ENCODE results near the gene TUSC2.
"Not testable (repeated sequence)": the region's sequence is repeated elsewhere in the genome, so short reads cannot be mapped to it uniquely, and the experiment has no call there.

The TUSC2 gene

DNA sequence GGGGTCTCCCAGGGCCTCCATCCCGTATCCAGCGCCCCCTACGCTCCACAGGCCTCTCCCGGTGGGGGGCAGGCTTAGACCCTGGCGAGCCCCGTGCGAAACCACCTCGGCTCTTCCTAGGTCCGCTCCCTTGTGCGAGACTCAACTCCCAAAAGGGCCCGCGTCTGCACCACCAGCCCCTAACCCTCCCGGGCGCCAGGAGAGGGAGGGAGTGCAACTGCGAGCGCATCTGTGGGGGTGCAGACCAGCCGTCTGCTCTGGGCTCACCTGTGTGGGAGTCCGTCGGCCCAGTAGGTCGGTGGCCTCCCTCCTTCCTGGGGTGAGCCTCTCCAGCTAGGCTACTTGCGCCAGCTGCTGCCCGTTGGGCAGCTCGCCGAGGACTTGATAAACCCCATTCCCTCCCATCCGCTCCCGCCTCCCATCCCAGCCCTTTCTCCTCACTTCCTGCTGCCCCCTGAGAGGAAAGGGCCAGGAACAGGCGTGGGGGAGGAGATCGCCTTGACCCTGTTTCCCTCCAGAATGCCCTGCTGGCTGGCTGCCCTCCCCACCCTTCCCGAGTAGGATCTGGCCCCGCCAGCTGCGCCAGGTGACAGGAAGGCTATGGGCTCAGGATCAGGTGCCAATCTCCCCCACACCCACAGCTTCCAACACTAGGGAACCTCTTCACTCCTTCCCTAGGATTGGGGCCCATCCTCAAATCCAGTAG is 5.5 kb downstream of the TUSC2 start, which contains the start of gene HYAL2:
Gene HYAL2 (minus strand): TSS at position 360 of the 706 bp plus-strand sequence. CDS start 2,256 bp downstream, outside the sequence.
- in situ Hi-C loops (cut with HindIII; ENCODE audit: low pct_ligation_motif_present, low pct_unique_long_range_greater_than_20kb, low sequenced_read_pairs), result no loop called here
- no peak for DNase-seq

DNA sequence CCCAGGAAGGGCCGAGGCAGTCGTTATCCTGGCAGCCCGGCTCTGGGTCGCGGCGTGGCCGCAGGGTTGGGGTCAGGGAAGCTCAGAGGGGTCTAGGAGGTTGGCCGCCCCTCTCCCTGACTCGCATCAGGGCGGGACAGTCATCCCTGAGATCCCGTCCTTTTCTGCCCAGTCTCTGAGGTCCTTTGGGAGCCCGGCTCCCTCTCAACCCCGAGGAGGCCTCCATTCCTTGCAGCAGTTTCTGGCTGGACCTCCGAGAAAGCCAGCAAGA is 6.0 kb downstream of the TUSC2 start:
- in situ Hi-C loops (cut with HindIII; ENCODE audit: low pct_ligation_motif_present, low pct_unique_long_range_greater_than_20kb, low sequenced_read_pairs), result no loop called here
- DNase-seq, result no peak

DNA sequence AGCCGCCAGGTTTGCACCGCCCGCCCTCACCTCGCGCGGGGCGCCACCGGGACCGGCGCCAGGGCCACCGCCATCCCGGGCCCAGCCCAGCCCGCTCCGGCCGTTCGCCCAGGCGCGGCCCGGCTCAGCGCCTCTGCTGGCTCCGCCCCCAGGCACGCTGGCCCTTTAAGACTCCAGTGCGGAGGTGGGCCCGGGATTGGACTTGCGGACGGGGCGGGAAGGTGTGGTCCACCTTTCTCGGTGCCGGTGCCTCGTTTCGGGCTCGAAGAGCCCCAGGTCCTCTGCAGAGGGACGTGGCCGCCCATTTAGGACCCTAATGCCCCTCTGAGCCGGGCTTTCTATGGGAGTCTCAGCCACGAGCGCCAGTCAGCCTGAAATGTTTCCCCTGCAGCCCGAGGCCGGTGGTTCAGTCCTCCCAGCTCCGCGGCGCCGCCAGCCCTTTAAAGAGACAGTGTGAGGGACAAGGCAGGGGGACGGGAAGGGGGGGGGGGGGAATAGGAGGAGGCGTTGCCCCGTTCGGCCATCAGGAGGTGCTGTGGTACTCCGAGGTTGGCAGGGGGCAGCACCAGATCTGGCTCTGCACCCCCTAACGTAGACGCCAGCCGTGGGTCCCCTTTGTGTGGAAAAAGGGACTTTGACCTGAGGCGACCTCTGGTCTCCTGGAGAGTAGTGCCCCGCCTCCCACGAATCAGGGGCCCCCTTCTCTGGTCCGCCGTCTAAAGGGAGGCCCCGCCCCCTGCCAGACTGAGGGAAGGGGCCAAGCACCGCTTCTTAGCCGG is 6.5 kb downstream of the TUSC2 start:
- peak; percentile 87 for DNase-seq
- in situ Hi-C loops (cut with HindIII; ENCODE audit: low pct_ligation_motif_present, low pct_unique_long_range_greater_than_20kb, low sequenced_read_pairs), result no loop called here

DNA sequence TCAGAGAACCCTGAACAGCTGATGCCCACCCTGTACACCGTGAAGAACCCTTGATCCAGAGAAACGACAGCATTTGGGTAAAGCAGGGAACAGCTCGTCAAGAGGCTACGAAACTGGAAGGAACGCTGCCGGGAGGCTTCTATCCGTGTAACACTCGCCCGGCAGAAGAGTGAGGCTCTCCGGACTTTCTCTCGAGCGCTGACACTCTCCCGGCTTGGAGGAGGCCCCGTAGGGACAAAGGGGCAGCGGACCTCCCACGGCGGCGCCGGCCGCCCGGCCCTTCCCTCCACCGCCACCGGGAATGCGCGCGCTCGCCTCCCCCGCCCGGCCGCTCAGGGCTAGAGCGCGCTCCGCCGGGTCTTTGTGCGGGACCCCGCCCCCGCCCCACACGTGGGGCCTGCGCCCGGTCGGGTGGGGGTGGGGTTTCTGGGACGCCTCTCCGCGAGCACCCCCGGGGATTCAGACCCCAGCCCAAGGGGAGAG is 7.1 kb downstream of the TUSC2 start:
- in situ Hi-C loops (cut with HindIII; ENCODE audit: low pct_ligation_motif_present, low pct_unique_long_range_greater_than_20kb, low sequenced_read_pairs), result no loop called here

DNA sequence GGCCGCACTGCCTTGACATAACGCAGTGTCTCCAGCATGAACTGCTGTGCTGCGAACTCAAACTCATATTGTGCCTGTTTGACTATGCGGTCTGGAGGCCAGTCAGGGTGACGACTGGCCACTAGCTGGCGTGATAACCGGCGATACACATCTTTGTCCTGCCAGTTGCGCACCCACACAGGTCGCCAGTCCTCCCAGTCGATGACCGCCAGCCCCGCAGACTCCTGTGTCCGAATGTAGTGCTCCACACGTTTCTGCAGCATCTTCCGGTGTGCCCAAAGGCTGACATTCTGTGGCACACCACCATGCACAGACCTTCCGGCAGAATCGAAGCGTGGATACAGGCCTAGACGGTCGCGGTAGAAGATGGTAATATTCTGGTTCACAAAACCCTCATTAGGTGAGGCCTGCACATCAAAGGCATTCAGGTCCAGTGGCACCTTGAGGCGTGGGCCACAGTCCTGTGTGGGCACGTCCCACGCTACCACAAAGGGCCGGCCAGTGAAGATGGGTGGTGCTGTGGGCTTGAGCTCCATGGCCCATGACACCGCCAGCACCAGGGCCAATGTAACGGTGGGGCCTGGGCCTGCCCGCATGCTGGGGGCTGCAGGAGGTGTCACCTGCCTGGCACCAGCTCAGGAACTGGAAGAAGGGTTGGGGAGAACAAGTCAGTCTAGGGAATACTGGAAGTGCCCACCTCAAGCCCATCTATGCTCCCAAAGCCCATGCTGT is 8.0 kb downstream of the TUSC2 start:
- in situ Hi-C loops (cut with HindIII; ENCODE audit: low pct_ligation_motif_present, low pct_unique_long_range_greater_than_20kb, low sequenced_read_pairs), result no loop called here

More for the DNA sequence above, 7.1 kb downstream of the TUSC2 start:
- DNase-seq, result peak; percentile 70

DNA sequence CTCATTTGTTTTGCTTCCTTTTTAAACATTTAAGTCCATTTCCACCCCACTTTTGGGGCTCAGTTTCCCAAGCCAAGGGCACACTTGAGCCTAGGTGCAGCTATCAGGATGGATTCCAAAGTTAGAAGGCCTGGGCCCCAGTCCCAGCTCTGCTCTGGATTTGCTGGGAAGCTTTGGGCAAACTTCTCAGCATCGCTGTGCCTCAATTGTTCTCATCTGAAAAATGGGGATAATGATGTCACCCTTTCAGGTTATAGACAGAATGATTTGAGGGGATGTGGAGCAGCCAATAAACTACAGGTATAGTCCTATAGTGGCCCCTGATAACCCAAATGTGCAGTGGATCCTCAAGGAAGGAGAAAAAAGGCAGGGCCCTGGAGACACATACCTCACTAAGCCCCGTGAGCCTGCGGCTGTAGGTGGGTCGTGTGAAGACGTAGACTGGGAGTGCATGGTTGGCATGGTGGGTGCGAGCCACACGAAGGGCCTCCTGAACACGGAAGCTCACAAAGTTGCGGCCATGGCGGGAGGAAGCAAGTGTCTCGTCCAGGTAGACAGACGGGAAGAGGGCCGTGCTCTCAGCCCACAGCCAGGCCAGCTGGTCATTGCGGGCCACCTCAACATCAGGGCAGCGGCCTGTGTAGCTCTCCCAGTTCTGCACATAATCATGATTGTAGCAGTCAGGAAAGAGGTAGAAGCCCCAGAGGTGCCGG is 8.7 kb downstream of the TUSC2 start:
- DNase-seq, result no peak
- in situ Hi-C loops (cut with HindIII; ENCODE audit: low pct_ligation_motif_present, low pct_unique_long_range_greater_than_20kb, low sequenced_read_pairs), result no loop called here

More for the DNA sequence above, 8.0 kb downstream of the TUSC2 start:
- DNase-seq, result no peak

DNA sequence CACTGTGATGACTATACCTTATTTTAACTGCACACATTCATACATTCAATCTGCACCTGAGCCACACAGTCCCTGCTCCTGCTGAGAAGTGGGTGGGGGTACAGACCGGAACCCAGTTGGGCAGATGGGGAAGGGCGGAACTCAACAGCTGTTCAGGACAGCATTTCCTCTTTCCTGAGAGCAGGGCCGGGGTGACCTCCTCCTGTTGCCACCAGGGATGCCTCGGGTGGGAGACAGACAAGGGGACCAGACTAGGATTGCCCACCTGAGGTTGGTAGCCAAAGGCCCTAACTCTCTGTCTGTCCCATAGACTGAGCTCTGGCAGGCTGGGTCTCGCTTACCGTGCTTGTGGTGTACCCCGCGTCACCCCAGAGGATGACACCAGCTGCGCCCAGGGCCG is 9.4 kb downstream of the TUSC2 start:
- no peak for DNase-seq
- in situ Hi-C loops (cut with HindIII; ENCODE audit: low pct_ligation_motif_present, low pct_unique_long_range_greater_than_20kb, low sequenced_read_pairs), result no loop called here

DNA sequence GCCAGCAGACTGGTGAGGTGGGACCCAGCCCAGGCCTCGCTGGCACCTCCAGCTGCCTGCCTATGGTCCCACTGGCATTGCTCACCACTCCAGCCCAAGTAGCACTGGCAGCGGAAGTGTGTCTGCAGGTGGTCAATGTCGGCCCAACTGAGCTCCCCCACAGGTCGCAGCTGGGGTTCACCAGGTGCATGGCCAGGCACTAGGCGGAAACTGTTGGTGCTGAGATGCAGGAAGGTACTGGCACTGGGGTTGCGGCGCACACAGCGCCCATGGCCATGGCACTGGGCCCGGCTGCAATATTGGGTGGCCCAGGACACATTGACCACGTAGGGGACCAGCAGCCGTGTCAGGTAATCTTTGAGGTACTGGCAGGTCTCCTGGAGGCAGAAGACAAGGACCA is 9.9 kb downstream of the TUSC2 start:
- in situ Hi-C loops (cut with HindIII; ENCODE audit: low pct_ligation_motif_present, low pct_unique_long_range_greater_than_20kb, low sequenced_read_pairs), result no loop called here
- no peak for DNase-seq

DNA sequence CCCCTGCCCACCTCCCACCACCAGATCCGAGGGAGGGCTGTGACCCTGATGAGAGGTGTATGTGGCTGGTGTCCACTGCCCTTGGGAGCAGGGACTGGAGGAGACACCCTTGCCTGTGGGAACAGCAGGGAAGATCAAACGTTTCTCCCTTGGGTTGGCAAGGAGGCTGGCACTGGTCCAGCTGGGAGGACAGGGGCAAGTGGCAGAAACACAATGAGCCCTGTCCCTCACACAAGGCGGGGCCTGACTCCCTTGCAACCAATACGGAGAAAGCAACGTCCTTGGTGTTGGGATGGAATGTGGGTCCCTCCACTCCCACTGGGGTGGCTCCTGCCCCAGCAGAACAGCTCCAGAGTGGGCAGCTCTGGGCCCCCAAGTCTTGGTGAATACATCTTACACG is 10.7 kb downstream of the TUSC2 start:
- in situ Hi-C loops (cut with HindIII; ENCODE audit: low pct_ligation_motif_present, low pct_unique_long_range_greater_than_20kb, low sequenced_read_pairs), result no loop called here

DNA sequence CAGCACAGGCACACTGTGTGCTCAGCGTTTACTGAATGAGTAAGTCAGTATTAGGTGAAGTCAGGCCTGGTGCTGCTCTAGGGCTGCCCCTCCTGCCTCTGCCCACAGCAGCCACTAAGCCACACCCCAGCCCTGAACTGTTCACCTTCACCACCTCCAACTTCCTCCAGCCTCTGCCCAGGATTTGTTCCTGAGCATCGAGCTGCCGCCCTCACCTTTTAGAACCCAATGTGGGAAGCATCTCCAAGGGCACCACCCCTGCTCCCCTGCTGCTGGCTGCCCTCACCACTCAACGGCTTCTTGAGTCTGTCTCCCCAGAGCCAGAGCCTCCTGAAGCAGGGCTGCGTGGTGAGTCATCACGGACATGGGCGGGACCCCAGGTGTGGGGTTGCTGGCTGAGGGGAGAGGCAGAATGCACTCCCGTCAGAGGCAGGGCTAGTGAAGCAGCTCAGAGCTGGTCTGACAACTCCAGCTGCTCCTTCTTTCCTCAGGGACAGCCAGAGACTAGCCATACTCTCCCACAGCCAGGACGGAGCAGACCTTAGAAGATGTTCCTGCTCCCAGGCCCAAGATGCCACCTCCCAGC is 11.3 kb downstream of the TUSC2 start:
- in situ Hi-C loops (cut with HindIII; ENCODE audit: low pct_ligation_motif_present, low pct_unique_long_range_greater_than_20kb, low sequenced_read_pairs), result no loop called here
- peak; percentile 88 for DNase-seq

More for the DNA sequence above, 10.7 kb downstream of the TUSC2 start:
- DNase-seq, result no peak

DNA sequence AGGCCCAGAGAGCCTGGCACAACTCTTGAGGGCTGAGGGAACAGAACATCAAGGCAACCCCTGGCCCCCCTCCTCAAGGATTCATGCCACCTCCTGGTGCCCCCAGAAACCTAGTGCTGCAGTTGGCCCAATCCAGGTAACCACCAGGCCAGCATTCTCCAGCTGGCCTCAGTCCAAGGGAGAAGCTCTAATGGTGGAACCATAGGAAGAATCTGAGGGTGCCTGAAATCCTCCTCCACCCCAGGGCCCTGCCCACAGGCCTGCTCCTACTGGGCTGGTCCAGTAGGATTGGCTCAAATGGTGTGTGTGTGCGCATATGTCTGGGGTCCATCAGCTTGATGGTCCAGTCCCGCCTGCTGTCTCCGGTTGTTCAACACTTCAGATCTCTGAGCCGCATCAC is 13.2 kb downstream of the TUSC2 start:
- in situ Hi-C loops (cut with HindIII; ENCODE audit: low pct_ligation_motif_present, low pct_unique_long_range_greater_than_20kb, low sequenced_read_pairs), result no loop called here
- DNase-seq, result no peak

DNA sequence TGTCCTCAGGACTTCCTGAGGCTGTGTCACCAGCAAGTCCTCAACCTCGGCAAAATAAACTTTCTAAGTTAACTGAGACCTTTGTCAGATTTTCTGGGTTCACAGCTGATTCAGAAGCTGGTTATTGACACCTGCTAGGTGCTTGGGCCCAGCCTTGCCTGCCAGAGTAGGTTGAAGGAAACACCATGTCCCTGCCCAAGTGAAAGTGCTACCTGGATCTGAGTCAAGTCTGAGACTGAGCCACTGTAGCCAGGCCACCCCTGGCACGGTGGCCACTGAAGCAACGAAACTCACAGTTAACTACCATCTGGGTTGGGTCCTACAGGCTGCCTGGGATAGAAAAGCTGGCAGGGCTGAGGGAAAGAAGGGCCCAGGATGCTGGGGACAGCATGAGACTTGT is 13.7 kb downstream of the TUSC2 start:
- in situ Hi-C loops (cut with HindIII; ENCODE audit: low pct_ligation_motif_present, low pct_unique_long_range_greater_than_20kb, low sequenced_read_pairs), result no loop called here
- DNase-seq, result no peak

DNA sequence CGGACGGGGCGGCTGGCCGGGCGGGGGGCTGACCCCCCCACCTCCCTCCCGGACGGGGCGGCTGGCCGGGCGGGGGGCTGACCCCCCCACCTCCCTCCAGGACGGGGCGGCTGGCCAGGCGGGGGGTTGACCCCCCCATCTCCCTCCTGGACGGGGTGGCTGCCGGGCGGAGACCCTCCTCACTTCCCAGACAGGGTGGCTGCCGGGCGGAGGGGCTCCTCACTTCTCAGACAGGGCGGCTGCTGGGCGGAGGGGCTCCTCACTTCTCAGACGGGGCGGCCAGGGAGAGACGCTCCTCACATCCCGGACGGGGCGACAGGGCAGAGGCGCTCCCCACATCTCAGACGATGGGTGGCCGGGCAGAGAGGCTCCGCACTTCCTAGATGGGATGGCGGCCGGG is 16.0 kb downstream of the TUSC2 start:
- in situ Hi-C loops (cut with HindIII; ENCODE audit: low pct_ligation_motif_present, low pct_unique_long_range_greater_than_20kb, low sequenced_read_pairs), result not testable (repeated sequence)

DNA sequence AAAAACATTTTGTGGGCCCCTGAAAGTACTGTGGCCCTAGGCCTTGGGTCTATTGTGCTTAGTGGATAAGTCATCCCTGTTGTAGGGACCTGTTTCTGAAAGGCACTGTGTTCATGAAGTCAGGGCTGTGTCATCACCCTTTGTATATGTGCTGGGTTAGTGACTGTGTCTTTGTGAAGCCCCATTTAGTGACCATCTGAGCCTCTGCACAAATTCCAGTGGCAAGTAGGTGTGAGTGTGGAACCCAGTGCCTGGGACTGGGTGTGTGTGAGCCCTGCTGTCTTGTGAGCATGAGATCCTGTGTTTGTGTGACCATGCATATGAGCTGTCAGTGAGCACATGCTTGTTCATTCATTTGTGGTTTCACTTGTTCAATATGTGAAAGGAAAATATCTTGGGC is 23.4 kb downstream of the TUSC2 start:
- in situ Hi-C loops (cut with HindIII; ENCODE audit: low pct_ligation_motif_present, low pct_unique_long_range_greater_than_20kb, low sequenced_read_pairs), result no loop called here
- DNase-seq, result no peak

More for the DNA sequence above, 16.0 kb downstream of the TUSC2 start:
- DNase-seq, result not testable (repeated sequence)

DNA sequence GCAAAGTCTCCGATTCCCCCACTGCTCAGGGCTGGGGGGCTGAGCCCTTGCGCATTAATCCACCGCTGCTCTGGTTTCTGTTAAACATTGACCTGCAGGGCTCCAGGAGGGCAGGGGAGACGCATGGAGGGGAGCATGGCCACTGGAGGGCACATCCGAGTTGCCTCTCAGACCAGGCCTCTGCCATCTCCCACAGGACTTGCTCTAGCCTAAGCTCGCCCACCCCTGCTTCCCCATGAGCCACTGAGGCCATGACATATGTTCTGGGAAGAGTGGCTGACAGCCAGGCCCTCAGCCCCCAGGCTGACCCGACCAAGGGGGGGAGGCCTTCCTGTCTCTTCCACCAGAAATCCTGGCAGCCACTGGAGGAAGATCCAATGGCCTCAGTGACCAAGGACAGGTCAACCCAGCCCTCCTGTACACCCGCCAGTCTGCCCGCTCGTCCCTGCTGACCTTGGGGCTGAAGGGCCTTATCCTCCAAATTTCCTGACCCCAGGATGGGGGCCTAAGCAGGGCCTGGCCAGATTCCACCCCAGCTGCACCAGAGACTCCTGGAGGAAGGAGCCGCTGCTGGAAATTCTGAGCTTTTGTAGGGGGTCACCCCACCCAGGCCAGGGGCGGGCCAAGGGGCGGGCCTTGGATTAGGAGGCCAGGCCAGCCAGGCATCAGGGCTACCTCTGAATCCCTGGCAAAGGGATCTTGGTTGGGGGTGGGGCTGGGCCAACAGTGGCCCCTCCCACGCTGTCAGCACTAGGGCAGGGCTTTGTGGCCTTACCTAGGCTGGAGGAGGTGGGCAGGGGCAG is 24.8 kb downstream of the TUSC2 start, which contains the start of gene HYAL1:
Gene HYAL1 (minus strand): TSS at position 562 of the 803 bp plus-strand sequence. CDS start 618 bp downstream, outside the sequence.
- DNase-seq, result peak; percentile 78
- in situ Hi-C loops (cut with HindIII; ENCODE audit: low pct_ligation_motif_present, low pct_unique_long_range_greater_than_20kb, low sequenced_read_pairs), result no loop called here

DNA sequence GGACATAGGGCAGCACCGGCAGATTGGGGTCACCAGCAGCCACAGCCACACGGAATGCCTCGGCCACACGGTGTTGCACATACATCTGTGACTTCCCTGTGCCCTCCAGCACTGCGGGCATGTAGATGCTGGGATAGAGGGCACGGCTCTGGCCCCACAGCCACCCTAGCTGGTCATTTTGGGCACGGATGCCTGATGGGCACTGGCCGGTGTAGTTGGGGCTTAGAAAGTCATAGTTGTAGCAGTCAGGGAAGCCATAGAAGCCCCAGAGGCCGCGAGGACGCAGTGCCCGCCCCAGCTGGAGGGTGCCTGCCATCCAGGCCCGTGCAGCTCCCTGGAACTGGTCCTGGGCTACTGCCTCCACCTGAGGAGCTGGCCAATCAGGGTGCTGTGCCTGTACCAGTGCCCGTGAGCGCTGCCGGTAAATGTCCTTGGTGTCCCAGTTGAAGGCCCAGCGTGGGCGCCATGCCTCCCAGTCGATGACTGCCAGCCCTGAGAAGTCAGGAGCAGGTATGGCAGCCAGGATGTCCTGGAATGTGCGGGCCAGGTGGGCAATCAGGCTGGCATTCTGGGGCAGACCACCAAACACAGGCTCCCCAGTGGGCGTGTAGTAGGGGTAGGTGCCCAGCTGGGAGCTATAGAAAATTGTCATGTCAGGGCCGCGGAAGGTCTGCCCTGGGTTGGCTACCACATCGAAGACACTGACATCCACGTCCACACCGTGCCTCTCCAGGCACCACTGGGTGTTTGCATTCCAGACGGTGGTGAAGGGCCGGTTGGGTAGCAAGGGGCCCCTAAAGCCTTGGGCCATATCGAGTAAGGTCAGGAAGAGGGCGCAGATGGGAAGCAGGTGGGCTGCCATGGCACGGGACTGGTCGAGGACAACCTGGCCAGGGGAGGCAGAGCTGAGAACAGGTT is 25.7 kb downstream of the TUSC2 start:
- in situ Hi-C loops (cut with HindIII; ENCODE audit: low pct_ligation_motif_present, low pct_unique_long_range_greater_than_20kb, low sequenced_read_pairs), result no loop called here
- DNase-seq, result no peak
